SH-SY5Y (cell line): Measurements from ENCODE around the gene ITSN1.

Experiments
- GATA2 ChIP-seq: IDR thresholded peaks from 2 replicates; pipeline ENCODE4 v1.6.1; 2011; ENCODE audit warnings: mild to moderate bottlenecking, low read depth, low read length
- GATA3 ChIP-seq: IDR thresholded peaks from 2 replicates; pipeline ENCODE4 v1.6.1; 2011; ENCODE audit warnings: low read depth, mild to moderate bottlenecking, low read length, moderate library complexity

DNA sequence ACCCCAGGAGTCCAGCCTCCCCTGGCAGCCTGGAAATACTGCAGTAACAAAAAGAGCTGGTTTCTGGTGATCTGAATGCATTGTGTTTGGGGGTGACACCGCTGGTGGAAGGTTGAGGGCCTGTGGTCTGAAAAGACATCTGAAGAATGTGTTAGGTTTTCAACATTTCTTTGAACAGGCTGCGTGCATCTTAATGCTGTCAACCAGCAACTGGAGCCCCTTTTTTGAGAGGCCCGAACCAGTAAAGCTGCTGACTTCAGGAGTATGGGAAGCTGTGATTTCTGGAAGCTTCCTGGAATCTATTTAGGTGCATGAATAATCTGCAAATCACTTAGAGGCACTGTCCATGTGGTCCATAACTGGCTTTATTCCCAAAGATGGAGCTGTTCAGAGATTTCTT is 256.3 kb downstream of the ITSN1 start:
- TF ChIP-seq GATA2, result no peak
- TF ChIP-seq GATA3, result no peak
